Neural progenitor cell (in vitro differentiated cells): ENCODE measurements around the gene GUCA2A.

Experiments used
- EZH2 ChIP-seq: fragments of 200-600 bp; sonication (generic); IDR thresholded peaks from 2 replicates; pipeline ENCODE4 v1.6.1; 2017; ENCODE audit warnings: antibody characterized with exemption, mild to moderate bottlenecking, moderate library complexity
- TF ChIP-seq, protein P1 (sequence below): fragments of 200-600 bp; sonication (generic); IDR thresholded peaks from 2 replicates; pipeline ENCODE4 v1.5.1; 2017; ENCODE audit warnings: antibody characterized with exemption, mild to moderate bottlenecking

DNA sequence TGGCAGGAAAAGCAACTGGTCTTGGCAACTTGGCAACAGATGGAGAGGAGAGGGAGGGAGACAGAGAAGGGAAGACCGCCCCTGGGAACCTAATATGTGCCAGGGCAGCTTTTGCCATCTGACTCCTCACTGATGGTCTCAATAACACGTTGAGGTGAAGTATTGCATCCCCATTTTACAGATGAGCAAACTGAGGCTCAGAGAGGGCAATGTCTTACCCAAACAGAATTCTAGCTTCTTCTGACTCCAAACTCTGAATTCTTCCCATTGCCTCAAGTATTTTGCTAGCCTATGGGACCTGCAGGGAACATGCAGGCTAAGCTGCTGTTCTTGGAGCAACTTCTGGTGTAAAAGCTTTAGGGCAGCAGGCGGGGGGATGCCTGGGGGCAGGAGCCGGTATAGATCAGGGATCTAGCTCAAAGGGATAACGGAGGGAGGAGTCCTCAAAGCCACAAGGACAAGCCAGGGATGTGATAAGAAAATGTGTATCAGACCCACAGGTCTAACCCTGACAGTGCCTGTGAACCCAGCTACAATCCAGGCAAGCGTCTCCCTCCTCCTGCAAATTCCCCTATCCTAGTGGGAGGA is 7.2 kb upstream of the GUCA2A start:
- no peak for TF ChIP-seq EZH2
- TF ChIP-seq, protein P1, sequence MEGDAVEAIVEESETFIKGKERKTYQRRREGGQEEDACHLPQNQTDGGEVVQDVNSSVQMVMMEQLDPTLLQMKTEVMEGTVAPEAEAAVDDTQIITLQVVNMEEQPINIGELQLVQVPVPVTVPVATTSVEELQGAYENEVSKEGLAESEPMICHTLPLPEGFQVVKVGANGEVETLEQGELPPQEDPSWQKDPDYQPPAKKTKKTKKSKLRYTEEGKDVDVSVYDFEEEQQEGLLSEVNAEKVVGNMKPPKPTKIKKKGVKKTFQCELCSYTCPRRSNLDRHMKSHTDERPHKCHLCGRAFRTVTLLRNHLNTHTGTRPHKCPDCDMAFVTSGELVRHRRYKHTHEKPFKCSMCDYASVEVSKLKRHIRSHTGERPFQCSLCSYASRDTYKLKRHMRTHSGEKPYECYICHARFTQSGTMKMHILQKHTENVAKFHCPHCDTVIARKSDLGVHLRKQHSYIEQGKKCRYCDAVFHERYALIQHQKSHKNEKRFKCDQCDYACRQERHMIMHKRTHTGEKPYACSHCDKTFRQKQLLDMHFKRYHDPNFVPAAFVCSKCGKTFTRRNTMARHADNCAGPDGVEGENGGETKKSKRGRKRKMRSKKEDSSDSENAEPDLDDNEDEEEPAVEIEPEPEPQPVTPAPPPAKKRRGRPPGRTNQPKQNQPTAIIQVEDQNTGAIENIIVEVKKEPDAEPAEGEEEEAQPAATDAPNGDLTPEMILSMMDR = no peak
